ENCODE measurements around the gene METTL21C.

The METTL21C gene

GRCh38 chr13:102657630-102658029, 37.2 kb downstream of the METTL21C start:
- no peak for DNase-seq

DNA sequence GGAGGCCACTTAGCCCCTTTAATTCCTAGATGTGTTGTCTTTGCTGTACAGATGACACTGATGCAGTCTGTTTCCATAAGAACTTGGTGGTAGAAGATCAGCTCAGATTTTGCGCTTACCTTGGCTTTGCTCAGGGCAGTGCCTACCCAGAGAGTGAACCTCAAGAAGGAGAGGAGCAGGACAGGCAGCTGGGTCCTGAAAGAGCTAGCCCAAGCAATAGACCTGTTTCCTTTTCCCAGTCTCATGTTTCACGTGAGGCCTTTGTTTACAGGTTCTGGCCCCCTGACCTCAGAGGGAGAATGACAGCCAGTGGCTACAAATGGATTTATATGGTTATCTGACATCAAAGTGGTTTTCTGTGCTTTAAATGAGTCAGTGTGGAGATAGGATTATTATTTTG, 40.1 kb downstream of the METTL21C start:
- no peak for DNase-seq

DNA sequence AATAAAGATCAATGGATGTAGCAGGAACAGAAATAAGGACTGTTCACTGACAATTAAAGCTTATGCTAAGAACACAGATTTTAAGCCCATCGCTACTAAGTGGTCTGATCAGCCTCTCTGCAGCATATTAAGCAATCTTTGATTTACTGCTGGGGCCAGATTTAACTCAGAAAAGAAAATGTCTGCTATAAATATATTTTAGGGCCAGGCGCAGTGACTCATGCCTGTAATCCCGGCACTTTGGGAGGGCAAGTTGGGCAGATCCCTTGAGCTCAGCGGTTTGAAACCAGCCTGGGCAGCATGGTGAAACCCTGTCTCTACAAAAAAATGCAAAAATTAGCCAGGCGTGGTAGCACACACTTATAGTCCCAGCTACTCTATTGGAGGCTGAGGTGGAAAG, 43.0 kb downstream of the METTL21C start:
- DNase-seq, result no peak

DNA sequence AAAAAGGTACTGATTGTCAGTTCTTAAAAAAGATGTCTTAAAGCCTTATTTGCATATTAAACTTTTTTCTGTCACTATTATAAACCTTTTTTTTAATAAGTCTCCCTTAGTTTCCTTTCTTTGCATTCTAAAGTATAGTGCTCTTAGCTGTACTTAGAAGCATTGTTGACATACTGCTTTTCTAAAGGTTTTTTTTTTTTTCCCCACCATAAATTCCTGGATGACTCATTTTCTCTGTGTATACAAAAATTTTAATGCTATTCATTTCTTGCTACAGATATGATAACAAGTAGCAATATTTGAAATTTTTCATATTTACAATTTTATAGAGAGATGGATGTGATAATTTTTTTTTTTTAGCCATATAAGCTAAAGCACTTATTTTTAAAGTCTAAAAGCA, 43.5 kb downstream of the METTL21C start:
- no peak for DNase-seq

- DNase-seq, result no peak
Measured at GRCh38 chr13:102650444-102650843, 44.4 kb downstream of the METTL21C start.

GRCh38 chr13:102648046-102648445, 46.8 kb downstream of the METTL21C start:
- DNase-seq, result no peak

DNA sequence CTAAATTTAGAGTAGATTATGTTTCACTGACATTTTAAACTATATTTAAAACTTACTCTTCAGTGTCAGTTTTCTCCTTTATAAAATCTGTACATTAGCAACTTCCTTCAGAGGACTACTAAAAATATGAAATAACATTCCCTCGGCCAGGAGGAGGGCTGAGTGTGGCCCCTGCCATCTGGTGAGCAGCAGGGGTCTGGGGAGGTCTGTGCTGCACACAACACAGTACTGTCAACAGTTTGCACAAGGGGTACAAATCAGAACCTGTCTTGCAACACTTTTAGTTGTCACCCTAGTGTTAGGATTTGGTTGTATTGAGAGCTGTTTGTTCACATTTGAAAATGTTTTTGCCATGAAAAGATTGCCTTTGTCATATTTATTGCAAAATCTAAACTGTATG, 49.1 kb downstream of the METTL21C start:
- no peak for DNase-seq

- no peak for DNase-seq
Measured at GRCh38 chr13:102643656-102644055, 51.2 kb downstream of the METTL21C start.

DNA sequence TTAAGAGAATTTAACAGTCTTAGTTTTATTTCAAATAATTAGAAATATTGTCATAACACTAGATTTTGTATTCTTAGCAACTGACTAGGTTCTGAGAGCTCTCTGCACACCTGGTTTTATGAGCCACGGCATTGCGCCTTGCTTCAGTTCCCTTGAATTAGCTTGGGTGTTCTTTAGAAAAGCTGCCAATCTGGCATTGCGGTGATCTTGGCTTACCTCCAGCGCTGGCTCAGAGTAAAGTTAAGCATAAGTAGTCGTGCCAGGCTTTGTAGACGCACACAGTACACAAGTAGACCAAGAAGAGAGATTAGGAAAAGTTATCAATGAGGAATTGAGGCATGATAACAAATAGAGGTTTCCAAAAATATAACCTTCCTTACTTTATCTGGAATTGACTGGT, 52.4 kb downstream of the METTL21C start:
- DNase-seq, result no peak

DNA sequence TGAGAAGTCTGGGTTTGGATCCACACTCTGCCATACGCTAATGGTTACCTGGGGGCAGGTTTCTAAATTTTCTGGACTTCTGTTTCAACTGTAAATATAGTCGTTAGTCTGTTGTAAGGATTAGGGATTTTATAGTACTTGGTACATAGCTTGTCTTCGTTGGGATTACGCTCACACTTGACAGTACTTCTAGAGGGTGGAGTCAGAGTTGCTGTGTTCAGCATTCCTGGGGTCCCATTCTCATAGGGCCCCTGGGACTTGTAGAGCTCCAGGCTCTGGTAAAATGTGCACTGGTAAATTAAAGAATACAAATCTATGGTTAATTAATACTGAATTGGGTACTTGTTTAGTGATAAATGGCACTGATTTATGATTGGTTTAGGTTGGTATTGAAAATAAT, 52.8 kb downstream of the METTL21C start:
- no peak for DNase-seq

GRCh38 chr13:102638741-102639140, 56.1 kb downstream of the METTL21C start:
- no peak for DNase-seq

Measured in activated CD4-positive, alpha-beta T cell treated with anti-CD3 and anti-CD28 coated beads, Interleukin-2, amount 50 U/mL, for 1 hour (primary cell).